GM12873 (cell line): ENCODE measurements around the gene NDFIP1.

ENCODE experiments used
- CTCF ChIP-seq: IDR thresholded peaks from 2 replicates; pipeline ENCODE4 v1.5.1; 2012; ENCODE audit warnings: low read depth, mild to moderate bottlenecking, moderate library complexity, low read length, control low read depth; ENCODE audit not compliant: insufficient read depth; ENCODE audit errors: missing control alignments

Gene NDFIP1

GRCh38 chr5:142176255-142176654 lies 67.7 kb downstream of the NDFIP1 start:
- TF ChIP-seq CTCF = no peak

- TF ChIP-seq CTCF = no peak
These were observed 70.1 kb downstream of the NDFIP1 start for GRCh38 chr5:142178651-142179050.

- no peak for TF ChIP-seq CTCF
These were observed 71.3 kb downstream of the NDFIP1 start for GRCh38 chr5:142179776-142180387.

- TF ChIP-seq CTCF = no peak
These were observed 72.5 kb downstream of the NDFIP1 start for GRCh38 chr5:142181096-142181495.

GRCh38 chr5:142181547-142182163 lies 73.1 kb downstream of the NDFIP1 start:
- TF ChIP-seq CTCF = no peak

- TF ChIP-seq CTCF = no peak
These were observed 74.3 kb downstream of the NDFIP1 start for GRCh38 chr5:142182840-142183239.

GRCh38 chr5:142183561-142183960 lies 75.0 kb downstream of the NDFIP1 start:
- TF ChIP-seq CTCF = no peak
